ENCODE data around the gene GPR26. TPM values are rescaled to one million over a fixed set of nuclear protein-coding genes. Genes with fewer than 3 reads are reported as not detected.

Gene GPR26
- polyA plus RNA-seq, 1 donor = not detected

DNA sequence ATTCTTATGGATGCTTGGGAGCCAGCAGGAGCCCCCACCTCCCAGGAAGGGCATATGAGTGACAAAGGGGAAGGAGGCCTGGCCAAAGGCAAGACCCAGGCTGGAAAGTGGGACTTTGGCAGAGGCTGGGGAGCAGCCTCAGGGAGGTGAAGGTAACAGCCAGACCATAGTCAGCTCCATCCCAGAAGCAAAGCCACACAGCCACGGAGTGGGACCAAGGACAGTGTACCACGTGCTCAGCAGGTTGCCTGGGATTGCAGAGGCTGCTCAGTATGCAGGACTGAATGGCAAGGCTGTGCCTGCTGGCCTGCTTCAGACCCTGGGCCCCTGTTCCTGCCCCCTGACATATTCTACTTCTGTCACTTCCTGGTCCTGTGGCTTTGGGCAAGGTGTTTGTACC, 17.6 kb upstream of the GPR26 start:
- DNase-seq = no peak

GRCh38 chr10:123649676-123650075, 16.5 kb upstream of the GPR26 start:
- DNase-seq = no peak

GRCh38 chr10:123651421-123652047, 14.6 kb upstream of the GPR26 start:
- no peak for DNase-seq

DNA sequence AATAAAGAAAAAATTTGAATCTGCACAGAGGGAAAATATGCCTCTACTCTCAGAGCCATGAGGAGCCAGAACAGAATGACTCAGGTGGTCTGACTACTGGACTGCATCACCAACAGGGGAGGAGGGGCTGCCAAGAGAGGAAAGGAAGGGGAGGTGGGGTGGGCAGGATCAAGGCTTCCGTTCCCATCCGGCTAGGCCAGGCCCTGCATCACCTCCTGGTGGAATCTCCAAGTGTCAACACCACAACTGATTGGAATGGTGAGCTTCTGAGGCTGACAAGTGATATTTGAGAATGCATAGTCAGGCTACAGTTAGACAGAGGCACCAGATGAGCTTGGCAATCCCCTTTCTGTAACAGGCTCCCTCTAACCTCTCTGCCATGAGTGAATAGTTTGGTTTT, 10.4 kb upstream of the GPR26 start:
- DNase-seq = no peak

DNA sequence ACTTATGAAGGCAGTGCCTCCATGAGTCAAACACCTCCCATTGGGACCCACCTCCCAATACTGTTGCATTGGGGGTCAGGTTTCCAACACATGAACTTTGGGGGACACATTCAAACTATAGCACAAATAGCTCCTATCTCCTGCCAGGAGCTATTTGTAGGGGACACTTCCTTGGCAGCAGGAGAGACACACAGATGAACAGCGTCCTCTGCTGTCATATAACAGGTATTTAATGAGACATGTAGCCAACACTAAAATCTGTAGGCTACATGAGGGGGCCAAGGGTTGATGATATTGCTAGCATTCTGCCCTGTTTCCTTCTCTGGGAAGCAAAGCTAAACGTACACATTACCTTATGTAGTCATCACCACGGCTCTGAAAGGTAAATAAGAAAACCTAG, 2.6 kb upstream of the GPR26 start:
- DNase-seq = no peak

GRCh38 chr10:123665491-123666286, 466 bp upstream of the GPR26 start:
- DNase-seq = no peak

GRCh38 chr10:123669886-123670285, 3.7 kb downstream of the GPR26 start:
- no peak for DNase-seq

GRCh38 chr10:123673198-123673597, 7.0 kb downstream of the GPR26 start:
- no peak for DNase-seq

DNA sequence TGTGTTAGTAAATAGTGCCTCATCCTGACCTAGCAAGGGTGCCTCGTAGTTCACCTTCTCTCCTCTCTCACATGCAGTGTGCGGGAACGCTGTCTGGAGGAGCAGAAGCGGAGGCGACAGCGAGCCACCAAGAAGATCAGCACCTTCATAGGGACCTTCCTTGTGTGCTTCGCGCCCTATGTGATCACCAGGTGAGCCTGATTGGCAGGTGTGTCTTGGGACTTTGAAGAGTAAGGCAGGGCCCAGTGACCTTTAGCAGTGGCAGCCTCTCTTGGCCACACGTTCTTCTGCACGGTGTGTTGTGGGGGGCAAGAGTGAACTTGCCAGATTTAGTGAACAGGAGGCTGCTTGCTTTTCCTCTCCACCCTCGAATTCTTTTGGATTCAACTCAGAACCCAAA, 8.6 kb downstream of the GPR26 start:
- no peak for DNase-seq

DNA sequence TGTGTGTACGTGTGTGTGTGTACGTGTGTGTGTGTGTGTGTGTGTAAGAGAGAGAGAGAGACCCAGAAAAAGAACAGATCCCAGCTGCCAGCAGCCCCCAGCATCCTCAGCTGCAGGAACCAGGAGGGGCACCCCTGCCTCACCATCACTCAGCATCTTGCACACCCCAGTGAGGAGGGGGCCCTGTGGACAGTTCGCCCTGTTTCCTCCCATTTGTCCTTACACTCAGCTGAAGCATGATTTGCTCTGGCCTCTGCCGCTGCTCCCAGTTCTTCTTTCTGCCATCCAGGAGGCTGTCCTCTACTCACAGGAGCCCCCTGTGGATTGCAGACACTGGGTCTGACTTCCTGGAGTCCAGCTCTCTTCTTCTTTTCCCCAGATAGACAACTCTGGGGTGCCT, 9.7 kb downstream of the GPR26 start:
- no peak for DNase-seq

GRCh38 chr10:123677556-123677955, 11.4 kb downstream of the GPR26 start:
- DNase-seq = no peak

GRCh38 chr10:123678376-123678775, 12.2 kb downstream of the GPR26 start:
- DNase-seq = no peak

- no peak for DNase-seq
Observed at GRCh38 chr10:123681285-123681684, 15.1 kb downstream of the GPR26 start.

DNA sequence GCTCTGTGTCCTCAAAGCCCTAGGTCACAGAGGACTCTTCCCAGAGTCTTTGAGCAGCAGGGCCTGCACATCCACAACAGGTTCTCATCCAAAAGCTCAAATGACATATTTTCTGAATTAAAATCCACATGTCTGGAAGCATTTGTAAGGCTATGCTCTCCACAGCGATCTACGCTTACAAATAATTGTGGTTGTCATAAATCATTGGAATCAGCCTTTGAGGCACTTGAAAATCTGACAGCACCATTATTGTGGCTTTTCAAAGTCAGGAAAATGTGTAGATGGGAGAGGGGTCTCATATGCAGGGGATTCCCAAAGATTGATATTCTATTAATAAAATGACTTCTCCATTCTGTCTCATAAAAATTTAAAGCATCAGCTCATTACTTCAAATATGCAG, 16.3 kb downstream of the GPR26 start:
- DNase-seq = no peak

GRCh38 chr10:123683459-123683858, 17.3 kb downstream of the GPR26 start:
- DNase-seq = no peak

DNA sequence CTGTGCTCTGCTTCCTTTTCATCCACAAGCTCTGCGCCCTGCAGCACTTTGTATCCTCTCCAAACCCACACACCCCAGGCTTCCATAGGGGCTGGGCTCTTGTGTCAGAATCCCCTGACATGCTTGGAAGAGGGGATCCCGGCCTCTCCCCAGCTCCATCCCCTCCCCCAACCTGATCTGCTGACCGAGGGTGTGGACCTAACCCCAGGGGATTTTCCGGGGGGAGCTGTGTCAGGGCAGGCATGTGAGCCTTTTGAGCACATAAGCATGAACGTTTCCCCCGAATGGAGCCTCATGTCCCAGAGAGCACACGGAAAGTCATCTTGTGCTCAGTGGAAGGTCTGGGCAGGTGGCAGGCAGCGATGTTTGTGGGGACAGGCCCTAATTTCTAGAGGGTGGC, 17.7 kb downstream of the GPR26 start:
- DNase-seq = no peak

DNA sequence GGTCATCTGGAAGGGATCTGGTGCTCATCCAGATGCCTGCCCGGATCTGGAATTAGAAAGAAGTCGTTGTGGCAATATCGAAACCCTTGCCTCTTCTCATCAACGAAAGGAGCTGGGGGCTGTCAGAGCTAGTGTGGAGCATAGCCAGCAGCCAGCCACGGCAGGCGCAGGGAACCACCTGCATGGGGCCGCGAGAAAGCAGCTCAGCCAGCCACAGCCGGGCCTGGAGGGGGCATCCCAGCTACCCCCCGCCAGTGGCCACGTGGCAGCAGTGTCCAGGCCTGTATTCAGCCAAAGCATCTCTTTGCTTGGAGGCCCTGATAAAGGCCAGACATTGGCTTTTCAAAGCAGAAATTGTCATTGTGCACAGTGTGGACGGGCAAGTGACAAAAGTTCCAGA, 19.1 kb downstream of the GPR26 start:
- DNase-seq = no peak

DNA sequence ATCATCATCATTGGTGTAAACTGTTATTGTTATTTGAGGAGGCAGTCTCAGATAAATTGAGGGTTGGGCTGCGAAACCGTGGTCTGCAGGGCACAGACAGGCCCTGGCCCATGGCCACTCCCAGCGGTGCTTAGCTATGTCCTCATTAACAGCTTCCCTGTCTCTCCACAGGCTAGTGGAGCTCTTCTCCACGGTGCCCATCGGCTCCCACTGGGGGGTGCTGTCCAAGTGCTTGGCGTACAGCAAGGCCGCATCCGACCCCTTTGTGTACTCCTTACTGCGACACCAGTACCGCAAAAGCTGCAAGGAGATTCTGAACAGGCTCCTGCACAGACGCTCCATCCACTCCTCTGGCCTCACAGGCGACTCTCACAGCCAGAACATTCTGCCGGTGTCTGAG, 21.6 kb downstream of the GPR26 start:
- DNase-seq = no peak

DNA sequence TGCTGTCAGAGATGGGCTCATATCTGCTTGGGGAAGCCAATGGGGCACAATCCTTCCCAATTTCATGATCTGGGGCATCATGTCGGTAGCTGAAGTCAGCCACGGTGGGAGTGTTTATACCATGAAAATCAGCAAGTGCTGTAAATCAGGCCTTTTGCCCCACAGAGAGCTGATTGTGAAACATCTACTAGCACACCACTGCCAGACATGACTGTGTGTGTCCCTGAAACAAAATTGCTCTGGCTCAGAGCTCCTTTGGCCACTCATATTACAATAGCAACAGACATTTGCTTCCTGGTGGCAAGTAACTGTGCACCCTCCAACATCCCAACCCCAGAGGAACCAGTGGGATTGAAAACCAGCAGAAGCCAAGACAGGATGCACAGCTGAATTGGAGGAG, 23.7 kb downstream of the GPR26 start:
- DNase-seq = no peak

- no peak for DNase-seq
Observed at GRCh38 chr10:123703195-123703790, 37.1 kb downstream of the GPR26 start.

- no peak for DNase-seq
Observed at GRCh38 chr10:123704076-123704475, 37.9 kb downstream of the GPR26 start.

DNA sequence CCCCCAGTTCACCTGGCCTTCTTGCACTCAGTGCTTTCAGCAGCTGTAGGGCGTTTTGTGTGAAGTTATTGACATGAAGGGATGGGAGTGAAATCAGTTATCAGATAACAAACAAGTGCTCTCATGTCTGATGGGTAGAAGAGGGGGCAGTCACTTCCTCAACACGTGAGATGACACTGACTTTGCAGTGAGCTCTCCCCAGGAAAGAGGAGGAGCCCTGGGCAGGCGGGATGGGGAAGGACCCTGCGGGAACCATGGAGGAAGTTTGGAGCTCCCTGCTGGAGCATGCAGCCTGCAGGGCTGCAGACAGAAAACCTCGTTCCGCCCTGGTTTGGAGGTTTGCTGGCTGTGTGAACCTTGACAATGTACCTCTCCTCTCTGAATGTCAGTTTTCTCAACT, 38.7 kb downstream of the GPR26 start:
- DNase-seq = no peak

- no peak for DNase-seq
Observed at GRCh38 chr10:123706236-123706635, 40.1 kb downstream of the GPR26 start.

GRCh38 chr10:123715546-123715945, 49.4 kb downstream of the GPR26 start:
- no peak for DNase-seq
